Suppressor macrophage treated with lipopolysaccharide for 1 hour (primary cell): Measurements from ENCODE around the gene WNT9A.

Source experiments
- DNase-seq, 3 donors: peaks; one replicate each; pipeline ENCODE4 v3.0.0-alpha.2; 2020 to 2022

WNT9A gene

GRCh38 chr1:227896710-227897655 lies 50.7 kb downstream of the WNT9A start:
- DNase-seq, result no peak

- DNase-seq, result no peak
Measured at GRCh38 chr1:227895828-227896685, 51.7 kb downstream of the WNT9A start.

DNA sequence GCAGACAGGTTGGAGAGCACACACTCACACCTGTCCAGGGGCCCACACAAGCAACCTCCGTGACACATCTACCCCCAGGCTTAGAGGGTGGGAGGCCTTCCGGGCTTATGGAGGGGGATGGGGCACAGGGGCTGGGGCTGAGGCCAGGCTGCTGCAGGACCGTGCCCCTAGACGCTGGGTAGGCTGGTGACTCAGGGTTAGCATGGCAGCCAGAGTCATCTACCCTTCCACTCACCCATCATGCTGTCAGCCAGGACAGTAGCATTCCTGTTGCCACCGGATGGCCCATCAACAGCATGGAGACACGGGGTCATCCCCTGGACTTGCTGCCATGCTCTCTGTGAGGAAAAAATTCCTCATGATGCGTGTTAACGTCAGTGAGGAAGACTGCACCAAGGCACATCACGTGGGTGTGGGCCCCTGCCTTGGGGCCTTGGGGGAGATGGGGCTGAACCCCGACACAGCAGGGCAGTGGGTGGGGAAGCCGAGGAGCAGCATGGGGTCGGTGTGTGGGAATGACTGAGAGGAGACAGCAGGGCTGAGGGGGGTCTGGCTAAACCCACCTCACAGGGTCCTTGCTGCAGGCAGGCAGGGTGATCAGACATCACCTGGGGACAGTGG lies 52.8 kb downstream of the WNT9A start:
- DNase-seq, result no peak

DNA sequence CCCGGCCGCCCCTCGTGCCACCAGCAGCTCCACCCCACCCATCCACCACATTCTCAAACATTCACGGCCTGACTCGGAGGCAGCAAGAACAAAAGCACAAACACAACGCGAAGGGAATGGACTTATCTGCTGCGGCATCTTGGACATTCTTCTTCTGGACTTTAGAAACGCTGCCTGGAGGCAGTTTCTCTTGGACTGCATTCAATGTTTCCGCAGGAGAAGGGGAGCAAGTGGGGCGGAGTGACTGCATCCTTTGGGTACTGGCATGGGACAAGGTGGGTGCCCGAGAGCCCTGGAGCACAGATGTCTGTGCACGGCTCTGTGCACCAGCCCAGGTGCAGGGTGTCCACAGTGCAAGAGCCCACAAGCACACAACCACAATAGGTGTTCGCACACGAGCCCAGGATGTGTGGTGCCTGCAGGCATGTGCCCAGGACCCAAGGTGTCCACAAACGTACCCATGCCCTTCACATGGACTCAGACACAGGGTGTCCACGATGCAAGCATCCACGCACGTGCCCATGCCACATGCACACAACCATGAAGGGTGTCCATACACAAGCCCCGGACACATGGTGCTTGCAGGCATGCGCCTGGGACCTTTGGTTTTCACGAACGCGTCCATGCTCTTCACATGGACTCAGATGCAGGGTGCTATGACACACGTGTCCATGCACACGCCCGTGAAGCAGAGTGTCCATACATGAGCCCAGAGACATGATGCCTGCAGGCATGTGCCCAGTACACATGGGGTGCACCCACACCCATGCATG lies 53.6 kb downstream of the WNT9A start:
- DNase-seq, result no peak

DNA sequence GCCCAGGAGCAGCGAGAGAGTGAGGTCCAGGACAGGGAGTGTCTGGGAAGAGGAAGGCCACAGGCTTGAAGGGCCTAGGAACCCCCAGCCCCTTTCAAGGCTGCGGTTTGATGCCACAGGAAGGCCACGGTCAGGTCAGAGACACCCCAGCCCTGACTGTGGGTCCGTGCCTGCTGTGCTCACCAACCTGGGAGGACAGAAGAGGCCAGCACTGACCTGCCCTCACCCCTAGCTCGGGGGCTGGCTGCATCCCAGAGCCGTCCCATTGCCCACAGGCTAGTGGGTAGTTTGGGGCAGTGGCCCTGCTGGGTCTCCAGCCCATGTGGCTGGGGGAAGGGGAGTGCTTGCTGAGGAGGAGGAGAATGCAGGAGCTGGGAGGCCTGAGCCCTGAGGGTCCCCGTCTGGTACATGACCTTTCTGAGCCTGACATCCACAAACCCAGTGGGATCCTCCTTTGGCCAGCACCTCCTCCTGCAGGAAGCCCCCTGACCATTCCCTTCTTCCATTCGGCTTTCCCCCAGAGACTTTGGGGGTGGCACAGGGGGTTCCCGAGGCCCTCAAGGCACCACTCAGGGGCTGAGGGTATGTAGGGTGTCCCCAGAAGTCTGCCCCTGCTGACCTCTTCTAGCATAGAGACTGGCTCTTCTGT lies 54.3 kb downstream of the WNT9A start:
- no peak for DNase-seq

GRCh38 chr1:227892489-227893299 lies 55.0 kb downstream of the WNT9A start:
- DNase-seq, result no peak

DNA sequence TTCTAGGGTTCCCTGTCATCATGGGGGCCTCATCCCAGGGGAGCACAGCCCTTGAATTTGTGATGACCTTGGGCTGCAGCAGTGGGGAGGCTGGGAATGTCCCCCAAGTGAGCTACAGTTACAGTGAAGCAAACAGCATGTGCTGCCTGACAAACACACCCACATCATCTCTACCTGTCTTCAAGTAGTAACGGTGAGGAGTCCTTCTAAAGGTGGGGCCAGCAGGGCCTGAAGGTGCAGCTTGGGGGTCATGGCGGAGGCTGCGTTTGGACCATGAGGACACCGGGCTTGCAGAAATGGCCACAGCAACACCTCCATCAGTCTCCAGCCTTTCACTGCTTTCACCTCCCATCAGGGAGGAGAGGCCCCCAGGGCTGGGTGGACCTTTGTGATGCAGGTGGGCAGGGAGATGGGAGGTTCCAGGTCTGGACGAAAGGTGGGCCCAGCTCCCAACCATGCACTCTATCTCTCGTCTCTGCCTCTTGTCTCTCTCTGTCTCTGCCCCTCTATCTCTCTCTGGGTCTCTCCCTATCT lies 55.7 kb downstream of the WNT9A start:
- DNase-seq, result no peak

DNA sequence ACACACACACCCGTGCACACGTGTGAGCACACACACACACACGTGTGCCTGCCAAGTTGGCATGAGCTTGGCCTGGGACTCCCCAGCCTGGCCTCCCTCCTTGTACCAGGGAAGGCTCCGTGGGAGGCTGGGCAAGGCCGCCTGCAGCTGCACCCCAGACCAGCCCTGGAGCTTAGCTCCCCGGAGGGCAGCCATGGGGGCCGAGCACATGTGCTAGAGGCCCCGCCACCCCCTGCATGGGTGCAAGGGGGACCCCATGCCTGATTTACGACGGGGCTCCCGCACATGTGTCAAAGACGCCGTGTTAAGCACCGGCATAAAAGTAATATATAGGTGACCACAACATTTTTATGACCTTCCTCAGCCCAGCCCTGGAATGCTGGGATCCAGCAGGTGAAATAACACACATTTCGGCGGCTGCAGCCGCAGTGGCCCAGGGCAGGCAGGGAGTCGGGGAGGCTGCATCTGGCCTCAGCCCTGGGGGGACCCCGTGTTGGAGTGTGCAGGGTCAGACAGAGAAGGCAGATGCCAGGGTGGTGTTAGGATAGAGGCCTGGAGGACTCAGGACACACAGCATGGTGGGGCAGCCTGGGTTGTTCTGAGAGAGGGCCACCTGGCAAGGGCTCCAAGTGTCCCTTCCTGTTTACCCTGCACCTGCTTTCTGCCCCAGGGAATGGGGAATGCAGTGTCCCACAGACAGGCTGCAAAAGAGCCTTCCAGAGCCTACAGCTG lies 56.3 kb downstream of the WNT9A start:
- DNase-seq, result no peak

- no peak for DNase-seq
Measured at GRCh38 chr1:227890451-227891222, 57.1 kb downstream of the WNT9A start.

DNA sequence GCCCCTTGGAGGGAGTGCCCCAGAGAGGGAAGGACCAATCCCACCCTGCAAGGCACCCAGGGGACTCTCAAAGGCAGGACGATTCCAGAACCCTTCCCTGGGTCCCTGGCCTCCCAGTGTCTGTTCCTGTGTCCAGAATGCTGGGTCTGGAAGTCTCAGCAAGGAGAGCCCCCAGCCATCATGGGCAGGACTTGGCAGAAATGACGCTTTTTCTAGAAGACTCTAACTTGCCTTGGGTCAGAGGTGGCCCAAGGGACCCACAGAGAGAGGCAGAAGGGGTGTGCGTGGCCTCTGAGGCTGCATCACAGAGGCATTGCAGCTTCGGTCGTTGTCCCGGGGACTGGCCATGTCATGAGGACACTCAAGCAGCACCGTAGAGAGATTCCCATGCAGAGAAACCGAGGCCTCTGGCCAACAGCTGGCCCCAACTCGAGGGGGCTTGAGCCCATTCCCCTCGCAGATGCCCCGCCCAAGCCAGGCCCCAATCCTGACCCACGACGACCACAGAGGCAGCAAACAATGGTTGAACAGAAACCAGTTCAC lies 57.8 kb downstream of the WNT9A start:
- DNase-seq, result no peak

GRCh38 chr1:227889047-227889862 lies 58.5 kb downstream of the WNT9A start:
- no peak for DNase-seq

- no peak for DNase-seq
Measured at GRCh38 chr1:227888404-227889046, 59.2 kb downstream of the WNT9A start.

GRCh38 chr1:227887697-227888403 lies 59.9 kb downstream of the WNT9A start:
- peak in 2 of 3 donors; percentile 3 to 13 for DNase-seq

- no peak for DNase-seq
Measured at GRCh38 chr1:227886993-227887696, 60.6 kb downstream of the WNT9A start.

- DNase-seq, result no peak
Measured at GRCh38 chr1:227886503-227886961, 61.2 kb downstream of the WNT9A start.
